SW480 (cell line): Measurements from ENCODE around the gene CDS1.
"Not testable (repeated sequence)": the region's sequence is repeated elsewhere in the genome, so short reads cannot be mapped to it uniquely, and the experiment has no call there.

Experiments used
- DNase-seq: peaks from one replicate; pipeline ENCODE4 v3.0.0-alpha.2; 2016; ENCODE audit warnings: low spot score

The CDS1 gene

DNA sequence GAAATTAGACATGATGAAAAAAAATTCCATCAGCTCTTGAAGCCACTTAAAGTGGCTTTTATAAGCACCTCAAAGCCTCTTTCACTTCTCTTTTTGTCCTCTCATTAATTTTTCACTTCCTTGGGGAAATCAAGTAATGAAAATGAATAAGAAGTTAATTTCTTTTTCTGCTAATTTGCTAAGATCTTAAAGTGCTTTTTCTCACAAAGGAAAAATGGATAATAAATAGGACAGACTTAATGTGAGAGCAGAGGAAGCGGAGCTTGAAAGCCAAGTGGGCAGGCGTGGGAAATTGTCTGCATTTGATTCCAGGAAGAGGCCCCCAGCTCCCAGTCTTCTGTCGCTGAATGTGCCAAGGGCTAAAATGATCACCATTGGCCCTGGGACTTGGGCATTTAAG lies 28.6 kb downstream of the CDS1 start:
- DNase-seq: no peak

DNA sequence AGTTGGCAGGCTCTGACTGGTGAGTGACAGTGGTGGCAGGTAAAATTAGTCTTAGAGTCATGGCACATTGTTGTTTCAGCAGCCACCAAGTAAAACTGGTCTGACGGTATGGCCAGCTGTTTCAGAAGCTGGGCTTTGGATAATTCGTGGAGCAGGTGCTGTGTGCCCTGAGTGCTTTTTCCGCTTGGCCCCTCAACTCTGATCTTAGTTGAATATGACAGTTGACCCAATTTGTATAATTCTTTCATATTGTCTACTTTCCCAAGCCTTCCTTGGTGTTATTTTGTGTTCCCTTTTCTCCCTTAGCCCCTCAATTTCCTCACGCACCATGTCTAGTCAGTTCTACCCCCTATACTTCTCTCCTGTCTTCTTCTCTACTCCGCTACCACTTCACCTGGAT lies 32.0 kb downstream of the CDS1 start:
- DNase-seq: no peak

DNA sequence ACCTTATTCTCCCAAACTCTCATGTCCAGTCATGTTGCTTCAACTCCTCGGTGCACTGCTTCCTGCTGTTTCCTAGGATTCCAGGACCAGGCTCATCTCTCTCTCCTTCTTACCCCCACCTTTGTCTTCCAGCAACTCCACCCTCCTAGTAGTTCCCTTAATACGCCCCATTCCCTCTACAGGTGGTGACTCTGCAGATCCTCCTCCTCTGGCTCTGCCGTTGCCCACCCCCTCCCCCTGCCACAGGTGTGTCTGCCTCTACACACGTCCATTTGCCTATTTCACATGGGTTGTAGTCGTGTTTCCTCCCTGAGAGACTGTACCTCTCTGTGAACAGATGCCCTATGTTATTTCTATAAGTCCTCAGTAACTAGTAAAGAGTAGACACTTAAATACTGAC lies 32.4 kb downstream of the CDS1 start:
- no peak for DNase-seq

DNA sequence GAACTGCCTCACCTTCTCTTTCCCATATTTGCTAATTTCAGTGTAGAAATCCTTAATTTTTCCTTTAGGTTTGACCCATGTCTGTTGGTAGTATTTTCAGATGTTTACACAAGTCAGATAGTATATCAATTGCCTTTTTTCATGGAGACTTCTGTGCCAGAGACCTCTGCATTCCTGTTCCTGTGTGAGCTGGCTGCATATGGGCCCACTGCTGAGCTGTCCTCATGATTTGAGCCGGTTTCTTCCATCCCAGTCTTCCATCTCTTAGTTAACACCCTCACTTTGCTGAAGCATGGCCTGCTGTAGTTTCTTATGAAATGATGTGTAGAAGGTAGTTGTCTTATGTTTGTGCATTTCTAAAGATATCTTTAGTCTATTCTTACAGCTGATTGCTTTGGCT lies 40.0 kb downstream of the CDS1 start:
- DNase-seq: no peak

DNA sequence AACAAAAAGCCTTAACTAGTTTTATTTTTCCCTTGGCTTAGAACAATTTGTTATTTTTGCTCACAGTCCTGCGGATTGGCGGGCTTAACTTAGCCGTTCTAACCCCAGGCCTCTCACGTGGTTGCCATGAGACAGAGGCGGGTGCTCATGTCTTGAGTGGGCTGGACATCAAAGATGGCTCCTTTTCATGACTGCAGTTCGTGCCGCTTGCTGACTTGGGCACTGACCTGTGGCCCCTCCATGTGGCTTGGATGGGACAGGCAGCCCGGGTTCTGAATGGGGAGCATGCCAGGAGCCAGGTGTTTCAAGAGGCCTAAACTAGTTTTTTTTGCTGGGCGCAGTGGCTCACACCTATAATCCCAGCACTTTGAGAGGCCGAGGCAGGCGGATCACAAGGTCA lies 40.7 kb downstream of the CDS1 start:
- DNase-seq: no peak

DNA sequence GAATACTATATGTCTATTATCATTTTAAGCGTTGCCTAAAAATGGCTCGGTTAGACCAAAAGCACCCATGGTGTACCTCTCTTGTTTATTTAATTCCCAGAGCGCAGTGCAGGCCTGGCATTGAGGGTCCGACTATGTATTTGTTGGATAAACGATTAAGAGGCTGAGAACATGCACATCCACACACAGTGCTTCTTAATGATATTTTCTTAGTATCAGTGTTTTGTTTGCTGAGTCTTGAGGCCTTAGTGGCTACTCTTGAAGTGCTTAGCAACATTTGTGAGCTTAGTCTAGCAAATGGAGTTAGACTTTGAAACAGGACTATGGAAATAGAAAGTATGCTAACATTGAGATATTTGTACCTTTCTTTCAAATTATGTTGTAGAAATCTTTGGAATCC lies 43.7 kb downstream of the CDS1 start:
- DNase-seq: no peak

DNA sequence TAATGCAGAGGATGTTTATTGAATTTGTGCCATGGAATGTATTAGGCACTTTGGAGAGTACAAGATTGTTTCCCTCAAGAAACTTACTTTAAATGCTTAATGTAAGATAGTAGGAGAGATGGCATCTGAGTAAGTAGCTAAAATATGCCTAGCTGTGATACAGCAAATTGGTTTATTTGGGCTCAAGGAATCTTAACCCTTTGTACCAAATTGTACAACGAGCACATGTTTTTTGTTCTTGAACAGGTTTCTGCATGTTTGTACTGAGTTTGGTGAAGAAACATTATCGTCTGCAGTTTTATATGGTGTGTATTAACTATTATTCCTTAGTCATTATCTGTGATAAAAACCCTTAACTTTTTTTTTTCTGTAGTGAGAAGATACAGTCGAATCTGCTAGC lies 48.6 kb downstream of the CDS1 start:
- no peak for DNase-seq

DNA sequence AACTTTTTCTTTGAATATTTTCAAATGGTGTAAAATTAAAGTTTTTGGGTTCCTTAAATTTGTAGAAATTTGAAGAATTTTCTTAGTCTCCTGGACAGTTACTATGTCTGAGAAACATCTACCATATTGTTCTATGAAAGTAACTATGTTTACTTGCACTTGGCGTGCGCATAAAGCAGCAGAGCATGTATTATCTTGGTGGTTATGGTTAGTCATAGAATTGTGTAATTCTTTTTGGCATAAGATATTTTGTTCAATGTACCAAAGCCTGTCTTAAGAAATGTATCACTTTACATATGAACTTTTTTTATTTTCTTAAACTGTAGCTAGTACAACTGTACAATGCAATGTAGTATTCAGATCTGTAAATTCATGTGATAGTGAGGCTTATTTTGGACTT lies 49.2 kb downstream of the CDS1 start:
- DNase-seq: no peak

DNA sequence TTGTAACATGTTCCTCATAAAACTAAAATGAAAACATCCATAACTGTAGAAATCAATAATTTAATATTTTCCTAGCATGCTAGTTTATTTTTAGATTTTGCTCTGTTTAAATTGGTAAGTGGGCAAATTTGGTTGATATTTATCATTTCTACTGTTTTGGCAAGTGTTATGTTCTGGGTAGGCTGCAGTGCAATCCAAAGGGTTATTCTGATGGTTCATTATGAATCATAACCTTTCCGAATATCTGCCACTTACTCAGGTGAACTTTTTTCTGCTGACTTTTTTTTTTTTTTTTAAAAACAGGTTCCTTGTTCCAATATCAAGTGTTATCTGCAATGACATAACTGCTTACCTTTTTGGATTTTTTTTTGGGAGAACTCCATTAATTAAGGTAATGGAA lies 52.0 kb downstream of the CDS1 start:
- no peak for DNase-seq

DNA sequence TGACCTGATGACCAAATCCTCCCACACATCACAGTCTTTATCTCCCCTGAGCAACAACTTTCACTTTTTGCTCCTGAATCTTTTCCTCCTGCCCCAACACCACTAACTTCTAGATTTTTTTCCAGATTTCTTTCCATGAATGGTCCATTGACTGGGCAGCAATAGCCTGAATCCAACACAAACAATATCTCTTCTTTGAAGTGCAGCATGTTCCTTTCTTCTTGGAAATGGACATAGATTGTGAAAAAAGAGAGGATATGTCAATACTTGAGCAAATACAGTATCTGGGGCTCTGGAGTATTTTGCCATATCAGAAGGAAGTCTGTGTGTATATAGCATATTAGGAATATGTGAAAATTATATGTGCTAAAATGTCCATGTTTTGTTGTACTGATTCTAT lies 55.2 kb downstream of the CDS1 start:
- no peak for DNase-seq

DNA sequence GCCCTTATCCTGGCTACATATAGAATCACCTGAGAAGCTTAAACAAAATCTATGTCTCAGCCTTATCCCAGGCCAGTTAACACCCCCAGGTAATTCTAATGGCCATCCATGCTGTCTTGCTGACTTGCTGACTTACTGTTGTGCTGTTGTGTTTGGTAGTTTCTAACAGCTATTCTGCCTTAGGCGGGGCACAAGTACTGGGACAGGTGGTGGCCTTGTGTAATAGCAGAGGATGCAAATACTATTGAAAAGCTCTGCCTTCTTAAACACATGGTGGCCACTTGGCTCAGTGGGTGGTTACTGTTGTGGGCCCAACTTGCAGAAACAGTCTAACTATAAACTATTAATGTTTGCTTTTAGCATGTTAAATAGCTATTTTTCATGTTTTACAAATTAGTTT lies 56.2 kb downstream of the CDS1 start:
- DNase-seq: peak; percentile 1

DNA sequence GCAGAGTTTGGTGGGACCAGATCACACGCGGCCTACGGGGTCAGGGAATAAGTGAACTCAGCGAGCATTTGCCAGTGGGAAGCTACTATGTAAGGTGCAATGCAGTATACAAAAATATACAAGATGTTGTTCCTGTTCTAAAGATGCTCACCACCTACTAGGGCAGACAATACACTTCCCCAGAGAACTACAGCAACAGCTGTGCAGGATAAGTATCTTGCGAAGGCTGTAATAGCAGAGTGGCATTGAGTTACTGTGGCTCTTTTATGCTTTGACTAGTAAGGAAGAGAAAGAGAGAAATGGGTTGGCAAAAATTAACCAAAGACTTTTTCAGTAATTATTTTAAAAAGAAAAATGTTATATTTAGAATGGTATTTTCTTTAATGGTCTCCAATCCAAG lies 61.2 kb downstream of the CDS1 start:
- no peak for DNase-seq

DNA sequence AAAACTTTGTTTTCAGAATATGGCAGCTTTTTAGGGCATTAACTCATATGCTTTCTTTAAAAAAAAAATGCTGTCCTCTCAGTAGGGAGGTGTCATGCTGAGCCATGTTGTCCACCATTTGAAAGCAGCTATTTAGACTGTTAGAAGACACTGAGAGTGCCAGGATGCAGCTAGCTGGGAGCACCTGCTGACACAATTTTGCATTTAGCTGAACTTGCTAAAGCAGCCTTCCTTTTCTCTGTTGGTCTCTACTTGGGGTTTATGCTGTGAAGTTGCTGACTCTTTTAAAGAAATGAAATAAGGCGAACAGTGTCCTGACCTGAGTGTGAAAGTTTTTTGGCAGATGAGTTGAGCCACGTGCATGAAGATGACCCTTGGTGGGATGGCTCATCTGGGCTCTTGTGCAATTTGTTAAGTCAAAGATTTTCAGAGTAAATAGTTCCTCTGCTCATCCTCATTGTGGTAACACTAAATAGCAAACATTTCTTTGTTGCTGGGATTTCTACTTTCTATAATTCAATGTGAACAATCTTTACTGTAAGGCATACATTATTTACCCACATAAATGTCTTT lies 64.5 kb downstream of the CDS1 start:
- no peak for DNase-seq

DNA sequence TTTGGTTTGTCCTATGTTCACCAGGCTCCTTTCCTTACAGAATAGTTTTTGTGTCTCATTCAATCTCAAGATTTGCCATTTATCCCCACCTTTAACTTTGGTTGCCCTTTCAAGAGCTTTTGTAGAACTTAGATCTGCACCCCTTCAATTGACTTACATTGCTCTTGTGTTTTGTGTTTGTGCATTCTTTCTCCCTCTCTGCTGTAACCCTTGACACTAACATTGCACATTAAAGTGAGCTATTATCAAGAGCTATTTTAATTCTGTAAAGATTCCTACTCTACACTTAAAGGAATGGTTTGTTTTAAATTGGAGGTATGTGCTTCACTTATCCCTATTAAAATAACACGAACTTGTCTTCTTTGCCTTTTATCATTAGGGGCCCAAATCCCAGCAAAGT lies 65.3 kb downstream of the CDS1 start:
- DNase-seq: no peak

DNA sequence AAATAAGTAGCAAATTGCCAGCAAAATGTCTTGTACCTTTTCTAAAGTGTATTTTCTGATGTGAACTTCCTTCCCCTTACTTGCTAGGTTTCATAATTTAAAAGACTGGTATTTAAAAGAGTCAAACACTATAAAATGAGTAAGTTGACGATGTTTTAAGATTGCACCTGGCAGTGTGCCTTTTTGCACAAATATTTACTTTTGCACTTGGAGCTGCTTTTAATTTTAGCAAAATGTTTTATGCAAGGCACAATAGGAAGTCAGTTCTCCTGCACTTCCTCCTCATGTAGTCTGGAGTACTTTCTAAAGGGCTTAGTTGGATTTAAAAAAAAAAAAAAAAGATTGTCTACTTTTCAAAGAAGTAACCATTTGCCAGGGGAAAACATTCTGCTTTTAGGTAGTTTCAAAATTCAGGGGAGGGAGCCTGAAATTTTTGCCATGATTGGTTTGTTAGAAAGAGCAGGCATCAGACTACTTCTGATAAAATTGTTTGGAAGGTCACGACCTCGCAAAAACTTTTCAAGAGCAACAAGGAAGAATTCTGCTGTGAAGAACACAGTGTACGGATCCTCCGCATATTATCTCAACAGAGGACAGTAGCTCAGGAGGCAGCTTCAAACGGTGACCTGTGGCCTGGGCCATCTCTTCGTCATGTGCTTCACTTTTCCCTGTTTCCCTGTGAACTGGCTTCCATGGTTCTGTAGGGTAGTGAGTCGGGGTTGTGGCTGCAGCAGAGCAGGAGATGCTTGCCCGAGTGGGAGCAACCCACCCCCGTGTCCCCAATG lies 66.1 kb downstream of the CDS1 start:
- DNase-seq: no peak

DNA sequence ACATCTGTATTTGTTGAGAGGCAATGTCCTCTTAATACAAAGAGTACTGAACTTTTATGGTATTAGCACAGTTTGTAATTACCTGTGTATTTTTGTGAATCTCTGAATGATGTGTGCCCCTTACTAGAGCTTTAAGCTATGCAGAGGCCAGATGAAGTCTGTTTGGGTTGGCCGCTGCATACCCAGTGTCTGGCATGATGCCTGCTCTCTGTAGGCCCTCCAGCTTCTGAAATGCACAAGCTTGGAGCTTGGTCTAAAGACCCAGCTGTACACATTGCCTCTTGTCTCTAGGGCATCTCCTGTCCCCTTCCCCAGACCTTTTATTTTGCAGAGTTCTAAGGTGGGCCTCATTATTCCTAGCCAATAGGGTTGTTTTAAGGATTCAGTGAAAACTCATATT lies 68.6 kb downstream of the CDS1 start:
- no peak for DNase-seq

DNA sequence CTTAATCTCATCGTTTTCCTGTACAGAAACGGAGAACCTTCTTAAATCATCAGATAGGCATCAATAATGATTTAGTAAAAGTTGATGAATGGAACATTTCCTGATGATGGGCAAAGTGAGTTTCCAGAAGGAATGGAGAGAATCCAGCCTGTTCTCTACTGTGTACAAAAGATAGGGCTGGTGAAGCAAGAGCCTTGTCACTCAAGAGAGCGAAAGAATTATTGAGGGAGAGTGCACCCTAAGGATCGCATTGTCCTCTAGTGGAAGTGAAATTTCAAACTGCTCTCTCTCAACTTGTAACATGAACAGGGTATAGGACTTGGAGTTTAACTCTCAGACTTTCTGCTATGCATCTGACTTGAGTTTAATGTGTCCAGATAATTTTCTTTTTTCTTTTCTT lies 69.6 kb downstream of the CDS1 start:
- no peak for DNase-seq

DNA sequence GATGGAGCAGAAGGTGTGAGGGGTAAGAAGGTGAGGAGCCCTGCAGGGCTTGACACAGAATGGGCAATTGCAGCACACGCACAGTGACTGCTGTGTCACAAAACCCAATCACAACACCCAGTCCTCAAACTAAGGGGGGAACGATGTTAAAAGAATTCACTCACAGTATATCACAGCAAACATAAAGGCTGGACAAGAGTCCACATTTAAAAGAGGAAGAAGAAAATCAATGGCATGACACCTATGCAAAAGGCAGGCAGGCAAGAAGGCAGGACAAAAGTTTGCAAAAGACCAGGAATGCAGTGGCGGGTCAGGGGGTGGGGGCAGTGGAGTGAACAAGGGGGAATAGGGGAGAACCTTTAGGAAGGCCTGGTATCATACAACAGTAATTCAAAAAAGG lies 77.7 kb downstream of the CDS1 start:
- DNase-seq: no peak

DNA sequence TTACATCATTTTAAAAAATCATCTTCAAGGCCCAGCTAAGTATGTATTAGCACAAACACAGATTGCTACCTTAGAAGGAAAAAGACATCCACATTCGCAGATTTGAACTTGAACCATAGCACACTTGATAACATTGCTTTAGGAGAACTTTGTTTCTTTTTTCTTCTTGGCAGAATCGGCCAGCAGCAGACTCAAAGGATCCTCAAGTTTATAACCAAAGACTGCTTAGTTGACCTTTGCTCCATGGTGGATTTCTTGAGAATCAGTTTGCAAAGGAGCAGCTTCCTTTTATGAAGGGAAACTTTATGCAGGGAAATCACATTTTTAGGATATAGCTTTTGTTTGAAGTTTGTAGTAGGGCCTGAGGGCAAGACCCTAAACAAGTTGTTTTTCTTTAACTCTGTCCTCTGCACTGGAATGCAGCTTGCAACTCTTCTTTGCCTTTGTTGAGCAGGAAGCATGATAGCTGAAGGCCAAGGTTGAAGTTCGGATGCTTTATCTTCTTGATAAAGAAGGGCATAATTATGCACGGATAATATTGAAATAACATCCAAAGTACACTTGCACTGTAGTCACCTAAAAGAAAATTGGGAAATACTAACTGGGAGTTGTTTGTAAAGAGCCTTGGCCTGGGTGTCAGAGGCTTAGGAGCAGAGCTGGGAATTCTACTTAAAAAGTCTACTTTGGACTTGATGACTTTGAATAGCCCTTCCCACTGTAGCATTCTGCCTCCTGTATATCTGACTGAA lies 78.4 kb downstream of the CDS1 start:
- no peak for DNase-seq

DNA sequence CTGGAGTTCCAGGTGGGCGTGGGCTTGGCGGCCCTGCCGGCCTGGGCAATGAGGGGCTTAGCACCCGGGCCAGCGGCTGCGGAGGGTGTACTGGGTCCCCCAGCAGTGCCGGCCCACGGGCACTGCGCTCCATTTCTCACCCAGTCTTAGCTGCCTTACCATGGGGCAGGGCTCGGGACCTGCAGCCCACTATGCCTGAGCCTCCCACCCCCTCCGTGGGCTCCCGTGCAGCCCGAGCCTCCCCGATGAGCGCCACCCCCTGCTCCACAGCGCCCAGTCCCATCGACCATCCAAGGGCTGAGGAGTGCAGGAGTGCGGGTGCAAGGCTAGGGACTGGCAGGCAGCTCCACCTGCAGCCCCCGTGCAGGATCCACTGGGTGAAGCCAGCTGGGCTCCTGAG lies 81.8 kb downstream of the CDS1 start:
- DNase-seq: not testable (repeated sequence)

DNA sequence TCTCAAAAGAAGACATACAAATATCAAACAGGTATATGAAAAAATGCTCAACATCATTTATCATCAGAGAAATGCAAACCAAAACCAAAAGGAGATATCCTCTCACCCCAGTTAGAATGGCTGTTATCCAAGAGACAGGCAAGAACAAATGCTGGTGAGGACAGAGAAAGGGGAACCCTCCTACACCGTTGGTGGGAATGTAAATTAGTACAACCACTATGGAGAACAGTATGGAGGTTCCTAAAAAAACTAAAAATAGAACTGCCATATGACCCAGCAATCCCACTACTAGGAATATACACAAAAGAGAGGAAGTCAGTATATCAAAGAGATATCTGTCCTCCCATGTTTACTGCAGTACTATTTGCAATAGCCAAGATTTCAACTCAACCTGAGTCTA lies 83.5 kb downstream of the CDS1 start:
- no peak for DNase-seq

DNA sequence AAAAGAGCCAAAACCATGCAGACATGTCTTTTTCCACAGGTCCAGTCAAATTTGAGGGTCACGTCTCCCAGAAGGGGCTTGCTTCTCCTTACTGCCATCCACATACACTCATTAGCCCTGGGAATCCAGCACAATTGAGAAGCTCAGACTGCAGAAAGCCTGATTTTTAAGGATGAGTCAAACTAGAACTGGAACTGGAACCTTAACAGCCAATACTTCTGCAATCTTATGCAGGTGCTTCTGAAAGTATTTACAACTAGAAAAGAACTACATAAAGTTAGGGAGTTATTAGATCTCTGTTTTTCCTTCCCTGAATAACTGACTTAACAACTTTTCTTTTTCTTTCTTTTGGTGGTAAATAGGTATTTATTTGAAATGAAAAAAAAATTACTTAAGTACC lies 86.3 kb downstream of the CDS1 start:
- DNase-seq: no peak

DNA sequence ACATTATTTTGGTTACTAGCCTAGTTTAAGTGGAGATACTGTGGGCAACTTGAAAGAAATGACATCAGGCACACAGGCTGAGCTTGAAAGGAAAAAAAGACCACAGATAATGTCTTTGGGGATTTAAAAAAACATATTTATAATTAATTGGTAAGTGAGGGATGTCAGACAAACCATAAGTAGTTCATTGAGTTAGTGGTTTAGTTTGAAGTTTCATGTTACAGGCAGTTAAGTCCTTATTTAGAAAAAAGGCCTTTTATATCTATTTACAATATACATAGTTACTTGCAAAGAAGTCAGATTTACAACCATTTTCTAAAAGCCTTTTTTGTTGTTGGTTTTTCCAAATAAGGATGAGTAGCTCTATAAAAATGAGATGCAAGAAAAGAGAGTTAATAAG lies 89.2 kb downstream of the CDS1 start:
- no peak for DNase-seq
